ENCODE measurements around the gene C3orf80.

GRCh38 chr3:160192310-160193029, 32.8 kb upstream of the C3orf80 start:
- TF ChIP-seq, protein P1, sequence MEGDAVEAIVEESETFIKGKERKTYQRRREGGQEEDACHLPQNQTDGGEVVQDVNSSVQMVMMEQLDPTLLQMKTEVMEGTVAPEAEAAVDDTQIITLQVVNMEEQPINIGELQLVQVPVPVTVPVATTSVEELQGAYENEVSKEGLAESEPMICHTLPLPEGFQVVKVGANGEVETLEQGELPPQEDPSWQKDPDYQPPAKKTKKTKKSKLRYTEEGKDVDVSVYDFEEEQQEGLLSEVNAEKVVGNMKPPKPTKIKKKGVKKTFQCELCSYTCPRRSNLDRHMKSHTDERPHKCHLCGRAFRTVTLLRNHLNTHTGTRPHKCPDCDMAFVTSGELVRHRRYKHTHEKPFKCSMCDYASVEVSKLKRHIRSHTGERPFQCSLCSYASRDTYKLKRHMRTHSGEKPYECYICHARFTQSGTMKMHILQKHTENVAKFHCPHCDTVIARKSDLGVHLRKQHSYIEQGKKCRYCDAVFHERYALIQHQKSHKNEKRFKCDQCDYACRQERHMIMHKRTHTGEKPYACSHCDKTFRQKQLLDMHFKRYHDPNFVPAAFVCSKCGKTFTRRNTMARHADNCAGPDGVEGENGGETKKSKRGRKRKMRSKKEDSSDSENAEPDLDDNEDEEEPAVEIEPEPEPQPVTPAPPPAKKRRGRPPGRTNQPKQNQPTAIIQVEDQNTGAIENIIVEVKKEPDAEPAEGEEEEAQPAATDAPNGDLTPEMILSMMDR (IDR thresholded peaks at IDR 0.05): no peak
- TF ChIP-seq POLR2A (IDR thresholded peaks at IDR 0.05): no peak
- TF ChIP-seq POLR2AphosphoS5 (IDR thresholded peaks at IDR 0.05): no peak
- TF ChIP-seq EP300 (IDR thresholded peaks at IDR 0.05; ENCODE audit: low read depth): no peak
